AG04449 (cell line): ENCODE results near the gene PIEZO2.

Experiments
- CTCF ChIA-PET: fragments of 350-600 bp; formaldehyde crosslinking; extraction: SDS; loops from one replicate; lab custom pipeline; 2021; ENCODE audit warnings: antibody characterized with exemption; lab: Yijun Ruan, JAX
- POLR2A ChIA-PET: fragments of 400-600, 350-600 bp; formaldehyde crosslinking; extraction: SDS; loops from one replicate; lab custom pipeline; 2020; ENCODE audit warnings: antibody characterized with exemption, inconsistent platforms; lab: Yijun Ruan, JAX
- DNase-seq: peaks from one replicate; pipeline ENCODE4 v3.0.0-alpha.2; 2010; ENCODE audit warnings: low read depth, low spot score
- H3K4me3 ChIP-seq: 2 replicates; pipeline ENCODE4 v1.5.1; 2011; ENCODE audit warnings: low read depth, mild to moderate bottlenecking, control low read depth, low read length
- CTCF ChIP-seq: IDR thresholded peaks from one replicate; pipeline ENCODE4 v1.5.1; 2011; ENCODE audit warnings: mild to moderate bottlenecking, moderate library complexity, low read length, control low read depth, inconsistent platforms; ENCODE audit not compliant: insufficient read depth; ENCODE audit errors: missing control alignments

The PIEZO2 gene

GRCh38 chr18:10681581-10682367 lies 467.6 kb downstream of the PIEZO2 start:
- ChIA-PET POLR2A (no interaction called here), CTCF (no interaction called here)
- DNase-seq: no peak
- no peak for TF ChIP-seq CTCF
- no peak overlapping the region for H3K4me3 ChIP-seq

GRCh38 chr18:10680271-10680596 lies 469.1 kb downstream of the PIEZO2 start:
- no peak for DNase-seq
- ChIA-PET POLR2A (no interaction called here), CTCF (no interaction called here)
- no peak overlapping the region for H3K4me3 ChIP-seq
- TF ChIP-seq CTCF: no peak

DNA sequence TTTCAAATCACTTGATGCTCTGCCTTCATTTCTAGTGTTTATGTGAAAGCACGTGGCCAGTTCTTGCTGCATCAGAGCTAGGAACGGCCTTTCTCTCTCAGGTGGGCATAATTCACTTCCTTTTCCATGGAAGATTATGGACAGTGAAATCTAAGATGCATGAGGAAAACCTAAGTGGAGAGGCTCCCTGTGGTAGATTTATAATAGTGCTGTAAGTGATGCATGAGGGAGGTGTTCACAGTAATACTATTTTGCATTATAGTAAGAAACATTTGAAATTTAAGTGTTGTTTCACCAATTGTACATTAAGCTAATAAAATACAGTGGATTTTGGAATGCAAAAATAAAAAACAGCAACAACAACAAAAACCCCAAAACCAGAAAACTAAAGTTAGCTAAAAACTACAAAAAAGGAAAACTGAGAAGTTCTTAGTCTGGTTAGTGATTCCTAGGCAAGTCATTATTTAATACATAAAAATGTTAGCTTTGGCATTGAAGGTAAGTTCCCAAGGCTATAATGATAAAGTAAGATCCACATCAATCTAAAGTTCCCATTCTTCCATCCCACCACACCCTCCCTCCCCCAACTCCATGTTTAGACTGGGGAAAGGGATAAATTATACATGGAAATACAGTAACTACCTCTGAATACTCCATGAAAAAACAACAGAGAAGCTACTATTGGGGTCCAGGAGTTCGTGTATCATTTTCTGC lies 469.7 kb downstream of the PIEZO2 start:
- ChIA-PET POLR2A (no interaction called here), CTCF (no interaction called here)
- no peak for TF ChIP-seq CTCF
- no peak overlapping the region for H3K4me3 ChIP-seq
- DNase-seq: no peak

- TF ChIP-seq CTCF: no peak
- H3K4me3 ChIP-seq: no peak overlapping the region
- ChIA-PET POLR2A (no interaction called here), CTCF (no interaction called here)
- no peak for DNase-seq
Measured at GRCh38 chr18:10671441-10671840, 477.9 kb downstream of the PIEZO2 start.

GRCh38 chr18:10670856-10671255 lies 478.5 kb downstream of the PIEZO2 start:
- no peak overlapping the region for H3K4me3 ChIP-seq
- POLR2A ChIA-PET: no interaction called here
- CTCF ChIA-PET: interaction anchor here (1.0 kb wide), 1 partner anchor 110 kb away, joined by 3 read pairs; no protein-coding TSS in a partner anchor
- DNase-seq: no peak
- TF ChIP-seq CTCF: no peak

GRCh38 chr18:10669441-10670100 lies 479.8 kb downstream of the PIEZO2 start:
- POLR2A ChIA-PET: no interaction called here
- DNase-seq: no peak
- TF ChIP-seq CTCF: no peak
- CTCF ChIA-PET: interaction anchor here (1.0 kb wide), 1 partner anchor 109 kb away, joined by 3 read pairs; no protein-coding TSS in a partner anchor
- no peak overlapping the region for H3K4me3 ChIP-seq
